ENCODE measurements around the gene TCERG1L.

DNA sequence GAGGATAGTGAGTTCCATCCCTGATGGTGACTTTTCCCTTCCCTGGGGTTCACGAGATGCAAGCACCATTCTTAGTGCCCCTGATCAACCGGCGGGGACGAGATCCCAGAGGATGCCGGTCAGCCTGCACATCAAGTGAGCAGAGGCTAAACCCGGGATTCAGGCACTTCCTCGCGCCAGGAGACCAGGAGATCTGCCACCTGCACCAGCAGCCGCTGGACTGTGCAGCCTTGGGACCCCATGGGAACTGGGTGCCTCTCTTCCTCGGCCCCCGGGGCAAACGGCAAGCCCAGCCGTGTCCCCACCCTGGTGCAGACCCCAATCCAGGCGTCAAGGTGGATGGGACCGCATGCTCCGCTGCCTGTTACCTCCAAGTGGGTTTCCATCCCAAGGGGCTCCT, 88.5 kb downstream of the TCERG1L start:
- TF ChIP-seq, protein P1, sequence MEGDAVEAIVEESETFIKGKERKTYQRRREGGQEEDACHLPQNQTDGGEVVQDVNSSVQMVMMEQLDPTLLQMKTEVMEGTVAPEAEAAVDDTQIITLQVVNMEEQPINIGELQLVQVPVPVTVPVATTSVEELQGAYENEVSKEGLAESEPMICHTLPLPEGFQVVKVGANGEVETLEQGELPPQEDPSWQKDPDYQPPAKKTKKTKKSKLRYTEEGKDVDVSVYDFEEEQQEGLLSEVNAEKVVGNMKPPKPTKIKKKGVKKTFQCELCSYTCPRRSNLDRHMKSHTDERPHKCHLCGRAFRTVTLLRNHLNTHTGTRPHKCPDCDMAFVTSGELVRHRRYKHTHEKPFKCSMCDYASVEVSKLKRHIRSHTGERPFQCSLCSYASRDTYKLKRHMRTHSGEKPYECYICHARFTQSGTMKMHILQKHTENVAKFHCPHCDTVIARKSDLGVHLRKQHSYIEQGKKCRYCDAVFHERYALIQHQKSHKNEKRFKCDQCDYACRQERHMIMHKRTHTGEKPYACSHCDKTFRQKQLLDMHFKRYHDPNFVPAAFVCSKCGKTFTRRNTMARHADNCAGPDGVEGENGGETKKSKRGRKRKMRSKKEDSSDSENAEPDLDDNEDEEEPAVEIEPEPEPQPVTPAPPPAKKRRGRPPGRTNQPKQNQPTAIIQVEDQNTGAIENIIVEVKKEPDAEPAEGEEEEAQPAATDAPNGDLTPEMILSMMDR (IDR thresholded peaks at IDR 0.05; ENCODE audit: poor library complexity): no peak
- TF ChIP-seq EZH2phosphoT487 (IDR thresholded peaks at IDR 0.05; ENCODE audit: low read depth, severe bottlenecking, unreplicated experiment): no peak
